Mammary epithelial cell (primary cell): ENCODE results near the gene UMODL1.

Source experiments
- CTCF ChIP-seq, 2 donors: IDR thresholded peaks in 1 of 2; conservative IDR thresholded peaks in 1 of 2; 2 replicates each; pipeline ENCODE4 v1.5.1; 2011 to 2012; ENCODE audit warnings: inconsistent platforms in 2 of 2, low read length in 2 of 2, mild to moderate bottlenecking in 2 of 2, control low read depth in 1 of 2, low read depth in 1 of 2; ENCODE audit not compliant: insufficient read depth in 1 of 2; ENCODE audit errors: extremely low read depth in 1 of 2
- EZH2 ChIP-seq: IDR thresholded peaks from 2 replicates; pipeline ENCODE4 v1.6.1; 2012; ENCODE audit warnings: low read length, inconsistent platforms, borderline replicate concordance

DNA sequence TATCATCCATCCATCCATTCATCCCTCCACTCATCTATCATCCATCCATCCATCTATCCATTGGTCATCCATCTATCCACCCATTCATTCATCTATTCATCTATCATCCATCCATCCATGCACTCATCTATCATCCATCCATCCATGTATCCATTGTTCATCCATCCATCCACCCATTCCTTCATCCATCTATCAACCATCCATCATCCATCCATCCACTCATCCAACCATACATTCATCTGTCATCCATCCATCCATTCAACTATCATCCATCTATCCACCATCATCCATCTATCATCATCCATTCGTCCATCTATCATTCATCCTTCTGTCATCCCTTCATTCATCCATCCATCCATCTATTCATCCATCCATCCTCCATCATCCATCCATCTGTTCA lies 61.1 kb downstream of the UMODL1 start:
- TF ChIP-seq CTCF (conservative IDR thresholded peaks at IDR 0.05 in 1 of 2, IDR thresholded peaks at IDR 0.05 in 1 of 2; ENCODE audit: extremely low read depth in 1 of 2, insufficient read depth in 1 of 2, low read depth in 1 of 2, low read length in 2 of 2), result no peak
- no peak for TF ChIP-seq EZH2
